ENCODE results near the gene SCMH1.

Gene SCMH1

GRCh38 chr1:41021526-41022308 is 220.4 kb downstream of the SCMH1 start, which contains the start of gene SLFNL1:
SLFNL1 (minus strand) TSS chr1:41021725; CDS start chr1:41020660, 1,065 bp downstream.
- DNase-seq: no peak

- no peak for DNase-seq
These were observed 221.5 kb downstream of the SCMH1 start for GRCh38 chr1:41020654-41021053.

GRCh38 chr1:41020109-41020576 is 222.0 kb downstream of the SCMH1 start:
- no peak for DNase-seq

GRCh38 chr1:41019353-41019745 is 222.8 kb downstream of the SCMH1 start:
- no peak for DNase-seq

- no peak for DNase-seq
These were observed 224.1 kb downstream of the SCMH1 start for GRCh38 chr1:41018018-41018410.

- DNase-seq: no peak
These were observed 224.7 kb downstream of the SCMH1 start for GRCh38 chr1:41017141-41018017.

- DNase-seq: no peak
These were observed 226.1 kb downstream of the SCMH1 start for GRCh38 chr1:41015897-41016470.

GRCh38 chr1:41015281-41015896 is 226.7 kb downstream of the SCMH1 start:
- DNase-seq: no peak

GRCh38 chr1:41014871-41015270 is 227.2 kb downstream of the SCMH1 start:
- DNase-seq: no peak

GRCh38 chr1:41013796-41014195 is 228.3 kb downstream of the SCMH1 start:
- no peak for DNase-seq

GRCh38 chr1:41013024-41013423 is 229.1 kb downstream of the SCMH1 start:
- DNase-seq: no peak

- no peak for DNase-seq
These were observed 231.8 kb downstream of the SCMH1 start for GRCh38 chr1:41010345-41010744.

- no peak for DNase-seq
These were observed 232.6 kb downstream of the SCMH1 start for GRCh38 chr1:41009466-41009865.

- DNase-seq: no peak
These were observed 234.9 kb downstream of the SCMH1 start for GRCh38 chr1:41006942-41007865.

- DNase-seq: no peak
These were observed 236.2 kb downstream of the SCMH1 start for GRCh38 chr1:41005876-41006275.

GRCh38 chr1:41003640-41004220 is 238.4 kb downstream of the SCMH1 start:
- peak; percentile 99 for DNase-seq

- no peak for DNase-seq
These were observed 238.9 kb downstream of the SCMH1 start for GRCh38 chr1:41003127-41003639.

GRCh38 chr1:40998668-40999067 is 243.4 kb downstream of the SCMH1 start:
- DNase-seq: no peak

- DNase-seq: no peak
These were observed 245.0 kb downstream of the SCMH1 start for GRCh38 chr1:40997096-40997495.

GRCh38 chr1:40989066-40989465 is 253.0 kb downstream of the SCMH1 start:
- DNase-seq: no peak

GRCh38 chr1:40988280-40988679 is 253.8 kb downstream of the SCMH1 start:
- DNase-seq: no peak

Data from RPMI8226 (cell line).